GM10847 (cell line): Measurements from ENCODE around the gene MAD2L1BP.

Source experiments
- POLR2A ChIP-seq: IDR thresholded peaks from 2 replicates; pipeline ENCODE4 v1.6.1; 2011; ENCODE audit not compliant: insufficient read length; ENCODE audit errors: extremely low read depth

Gene MAD2L1BP

GRCh38 chr6:43671801-43672690, 36.4 kb downstream of the MAD2L1BP start:
- no peak for TF ChIP-seq POLR2A

- TF ChIP-seq POLR2A, result no peak
Measured at GRCh38 chr6:43673444-43674084, 37.9 kb downstream of the MAD2L1BP start.

GRCh38 chr6:43674291-43674690, 38.7 kb downstream of the MAD2L1BP start:
- no peak for TF ChIP-seq POLR2A

GRCh38 chr6:43674921-43675320, 39.3 kb downstream of the MAD2L1BP start:
- TF ChIP-seq POLR2A, result no peak

- no peak for TF ChIP-seq POLR2A
Measured at GRCh38 chr6:43676962-43677606, 41.4 kb downstream of the MAD2L1BP start.

- TF ChIP-seq POLR2A, result no peak
Measured at GRCh38 chr6:43677759-43678158, 42.1 kb downstream of the MAD2L1BP start.

- no peak for TF ChIP-seq POLR2A
Measured at GRCh38 chr6:43678341-43678740, 42.7 kb downstream of the MAD2L1BP start.

GRCh38 chr6:43679057-43679456, 43.4 kb downstream of the MAD2L1BP start:
- no peak for TF ChIP-seq POLR2A

GRCh38 chr6:43680308-43681200, 44.9 kb downstream of the MAD2L1BP start:
- no peak for TF ChIP-seq POLR2A

GRCh38 chr6:43681303-43681702, 45.7 kb downstream of the MAD2L1BP start:
- TF ChIP-seq POLR2A, result no peak

GRCh38 chr6:43682724-43683429, 47.2 kb downstream of the MAD2L1BP start:
- TF ChIP-seq POLR2A, result no peak

GRCh38 chr6:43683708-43684455, 48.2 kb downstream of the MAD2L1BP start:
- no peak for TF ChIP-seq POLR2A

GRCh38 chr6:43687079-43687436, 51.4 kb downstream of the MAD2L1BP start:
- no peak for TF ChIP-seq POLR2A
